T-cell (primary cell): ENCODE measurements around the gene RNF214. TPM values are rescaled to one million over a fixed set of nuclear protein-coding genes. Genes with fewer than 3 reads are reported as not detected.
A peak's percentile ranks its signal among the peaks of the same experiment; 100 is the strongest.

Experiments
- ATAC-seq, 4 experiments: fragments of 200-7000 bp in 3 of 4; fragments of 150-1000 bp in 1 of 4; cut with Tn5 transposase; replicated peaks in 1 of 4; 1 replicate in 3 of 4; 2 replicates in 1 of 4; pipeline ENCODE4 v1.10.0; 2021; ENCODE audit warnings: moderate library complexity in 3 of 4, mild to moderate bottlenecking in 2 of 4, moderate number of reproducible peaks in 1 of 4
- CTCF ChIA-PET, 2 donors: fragments of 300-600 bp; sonication (Branson Sonifier 250); formaldehyde crosslinking; loops; one replicate each; lab custom pipeline; 2022; ENCODE audit warnings: antibody characterized with exemption in 2 of 2; lab: Charles Lee
- POLR2A ChIA-PET, 2 donors: fragments of 300-600 bp; sonication (Branson Sonifier 250); formaldehyde crosslinking; loops; one replicate each; lab custom pipeline; 2022; ENCODE audit warnings: antibody characterized with exemption in 2 of 2; lab: Charles Lee
- DNase-seq, 35 experiments: peaks; one replicate each; pipeline versions ENCODE4 v3.0.0 to v3.0.0-alpha.2; 2013 to 2023
- H3K27ac ChIP-seq: one replicate; pipeline ENCODE4 v1.5.1; 2013; ENCODE audit warnings: low read length
- H3K27me3 ChIP-seq, 2 experiments: replicated peaks in 1 of 2; 1 replicate in 1 of 2; 2 replicates in 1 of 2; pipeline versions ENCODE4 v1.6.1 to v1.7.0; 2013; ENCODE audit warnings: low read length in 1 of 2, mixed read lengths in 1 of 2; ENCODE audit not compliant: control insufficient read depth in 2 of 2, insufficient read depth in 2 of 2; ENCODE audit errors: extremely low read depth in 1 of 2
- H3K36me3 ChIP-seq, 2 donors: 1 replicate in 1 of 2; 2 replicates in 1 of 2; pipeline versions ENCODE4 v1.6.1 to v1.7.0; 2013; ENCODE audit warnings: low read length in 1 of 2; ENCODE audit not compliant: control insufficient read depth in 2 of 2, insufficient read depth in 1 of 2; ENCODE audit errors: extremely low read depth in 1 of 2
- H3K4me1 ChIP-seq, 2 experiments: 1 replicate in 1 of 2; 2 replicates in 1 of 2; pipeline versions ENCODE4 v1.6.1 to v1.7.0; 2013; ENCODE audit warnings: low read length in 2 of 2, mixed read lengths in 1 of 2; ENCODE audit not compliant: insufficient read depth in 2 of 2, control insufficient read depth in 1 of 2; ENCODE audit errors: extremely low read depth in 1 of 2
- H3K4me3 ChIP-seq, 2 donors: 1 replicate in 1 of 2; 2 replicates in 1 of 2; pipeline versions ENCODE4 v1.5.1 to v1.7.0; 2013; ENCODE audit warnings: mild to moderate bottlenecking in 2 of 2, low read length in 1 of 2, moderate library complexity in 1 of 2; ENCODE audit not compliant: control insufficient read depth in 1 of 2; ENCODE audit errors: extremely low read depth in 1 of 2
- H3K9me3 ChIP-seq: 2 replicates; pipeline ENCODE4 v1.7.0; 2013
- H3K27ac Mint-ChIP-seq, 2 donors: one replicate each; pipeline ENCODE4 v1.8.0; 2020 to 2021; ENCODE audit warnings: mild to moderate bottlenecking in 2 of 2, mixed read lengths in 2 of 2
- H3K27me3 Mint-ChIP-seq, 2 donors: one replicate each; pipeline ENCODE4 v1.8.0; 2021 to 2022; ENCODE audit warnings: mixed read lengths in 2 of 2
- H3K36me3 Mint-ChIP-seq: one replicate; pipeline ENCODE4 v1.8.0; 2021; ENCODE audit warnings: mixed read lengths
- H3K4me1 Mint-ChIP-seq, 3 donors: one replicate each; pipeline ENCODE4 v1.8.0; 2020 to 2022; ENCODE audit warnings: mixed read lengths in 3 of 3, mild to moderate bottlenecking in 1 of 3
- H3K4me3 Mint-ChIP-seq, 3 donors: one replicate each; pipeline ENCODE4 v1.8.0; 2020 to 2022; ENCODE audit warnings: mild to moderate bottlenecking in 3 of 3, mixed read lengths in 3 of 3, moderate library complexity in 3 of 3
- H3K9me3 Mint-ChIP-seq, 3 donors: one replicate each; pipeline ENCODE4 v1.8.0; 2020 to 2022; ENCODE audit warnings: mixed read lengths in 3 of 3
- WGBS: methylation state at CpG from one replicate; pipeline ENCODE4 v1.1.5; 2013; ENCODE audit warnings: missing lambda C conversion rate; ENCODE audit not compliant: insufficient coverage; 5-methylcytosine and 5-hydroxymethylcytosine counted together
- total RNA-seq, 35 experiments: library from RNA in 6 of 35; stranded (reverse) in 6 of 35; fragments of 120-200 nt in 1 of 35; gene quantifications; one replicate each; pipeline versions ENCODE4 v1.2.1 to v1.2.4 and lab custom pipeline; 2013 to 2026

The RNF214 gene
- total RNA-seq, 5 donors from 2014 or later (not counting 1 experiment from before 2014, with no cell fraction given), result 21.6 to 31.7 (median 30.5) TPM

DNA sequence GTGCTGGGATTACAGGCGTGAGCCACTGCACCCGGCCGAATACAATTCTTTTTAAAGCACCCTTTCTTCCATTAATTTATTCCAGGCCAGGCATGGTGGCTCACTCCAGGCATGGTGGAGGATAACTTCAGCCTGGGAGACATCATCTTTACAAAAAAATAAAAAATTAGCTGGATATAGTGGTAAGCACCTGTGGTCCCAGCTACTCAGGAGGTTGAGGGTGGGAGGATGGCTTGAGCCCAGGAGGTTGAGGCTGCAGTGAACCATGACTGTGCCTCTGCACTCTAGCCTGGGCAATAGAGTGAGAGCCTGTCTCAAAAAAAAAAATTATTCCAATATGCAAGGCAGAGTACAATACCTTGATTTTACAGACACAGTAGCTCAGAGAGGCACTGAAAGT lies 21.9 kb upstream of the RNF214 start:
- Mint-ChIP-seq H3K27ac (peak overlapping the region in 1 of 2 donors; percentile 52), H3K4me1 (peaks cover 3 to 19% (median 5%) of the 10 kb centered on the region in 3 donors), H3K36me3 (peaks cover 33% of the 10 kb centered on the region), H3K9me3 (no peaks in the 10 kb centered on the region), H3K27me3 (no peaks in the 10 kb centered on the region), H3K4me3 (no peak overlapping the region)
- Histone ChIP-seq H3K9me3 (no peaks in the 10 kb centered on the region), H3K4me1 (no peaks in the 10 kb centered on the region), H3K27ac (no peak overlapping the region), H3K27me3 (no peaks in the 10 kb centered on the region), H3K36me3 (peaks cover 7 to 47% of the 10 kb centered on the region in 2 donors), H3K4me3 (no peak overlapping the region)
- DNase-seq (no peak), ATAC-seq (no peak)
- no CpG with 5 or more reads among the region's 3 CpGs for WGBS
- POLR2A ChIA-PET, result no interaction called here
- CTCF ChIA-PET, result interaction anchor here in 1 of 2 donors (2.7 kb wide), 1 partner anchor 32 kb away, joined by 5 read pairs; the partner anchor contains the start of gene SIDT2

DNA sequence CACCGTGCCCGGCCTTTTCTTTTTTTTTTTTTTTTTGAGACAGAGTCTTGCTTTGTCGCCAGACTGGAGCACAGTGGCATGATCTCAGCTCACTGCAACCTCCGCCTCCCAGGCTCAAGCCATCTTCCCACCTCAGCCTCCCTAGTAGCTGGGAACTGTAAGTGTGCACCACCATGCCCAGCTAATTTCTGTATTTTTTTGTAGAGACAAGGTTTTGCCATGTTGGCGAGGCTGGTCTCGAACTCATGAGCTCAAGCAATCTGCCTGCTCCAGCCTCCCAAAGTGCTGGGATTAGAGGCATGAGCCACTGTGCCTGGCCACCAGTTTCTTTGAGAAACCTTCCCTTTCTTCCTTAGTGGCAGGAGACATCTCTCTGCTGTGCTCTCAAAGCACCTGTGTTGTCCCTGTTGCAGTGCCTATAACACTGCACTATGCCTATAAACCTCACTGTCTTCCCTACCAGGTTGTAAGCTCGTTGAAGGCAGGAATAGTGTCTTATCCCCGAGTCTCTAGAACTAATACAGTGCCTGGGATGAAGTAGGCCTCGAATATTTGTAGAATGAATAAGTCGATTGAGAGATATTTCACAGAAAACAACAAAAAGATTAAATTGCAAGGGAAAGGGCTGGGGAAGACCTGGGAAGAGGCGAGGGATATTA lies 19.6 kb upstream of the RNF214 start:
- no peak overlapping the region for H3K4me3 ChIP-seq
- Mint-ChIP-seq H3K36me3 (peaks cover 43% of the 10 kb centered on the region), H3K27ac (peak overlapping the region in 1 of 2 donors; percentile 34), H3K9me3 (no peaks in the 10 kb centered on the region), H3K4me1 (peaks cover 3 to 18% (median 5%) of the 10 kb centered on the region in 3 donors), H3K4me3 (no peak overlapping the region), H3K27me3 (no peaks in the 10 kb centered on the region)
- H3K4me1 ChIP-seq, result no peaks in the 10 kb centered on the region
- no peaks in the 10 kb centered on the region for H3K27me3 ChIP-seq
- ChIA-PET POLR2A (no interaction called here), CTCF (no interaction called here)
- peaks cover 14 to 64% of the 10 kb centered on the region in 2 donors for H3K36me3 ChIP-seq
- H3K9me3 ChIP-seq, result no peaks in the 10 kb centered on the region
- 99% methylated on average over 5 of the region's 11 CpGs for WGBS
- DNase-seq (no peak), ATAC-seq (no peak)
- H3K27ac ChIP-seq, result no peak overlapping the region

DNA sequence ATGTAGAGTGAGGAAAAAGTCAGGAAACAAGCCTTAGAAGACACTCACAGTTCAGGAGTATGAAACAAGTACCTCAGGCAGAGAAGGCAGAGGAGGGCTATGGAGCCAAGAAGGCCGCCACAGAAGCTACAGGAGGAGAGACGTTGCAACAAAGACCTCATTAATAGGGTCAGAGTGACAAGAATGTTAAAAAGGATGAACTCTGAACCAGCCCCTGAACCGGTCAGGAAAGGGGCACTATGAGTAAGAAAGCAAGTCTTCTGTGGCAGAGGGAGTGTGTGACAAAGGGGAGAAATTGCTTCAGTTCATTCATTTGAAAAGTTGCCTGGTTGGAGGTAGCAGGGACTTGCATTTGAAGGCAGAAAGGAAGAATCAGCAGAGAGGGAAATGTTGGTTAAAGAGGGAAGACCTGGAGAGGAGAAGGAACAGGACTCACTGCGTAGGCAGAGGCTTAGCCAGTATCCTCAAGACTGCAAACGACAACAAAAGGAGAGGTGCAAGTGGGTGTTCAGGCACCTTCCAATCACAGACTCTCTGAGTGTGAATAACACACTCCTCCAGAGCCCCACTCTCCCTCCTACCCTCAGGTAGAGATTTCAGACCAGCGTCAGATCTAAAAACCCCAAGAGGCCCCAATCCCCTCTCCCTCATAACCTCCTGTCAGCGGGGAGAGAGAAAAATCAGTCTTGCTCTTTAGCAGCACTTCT lies 17.9 kb upstream of the RNF214 start:
- ChIA-PET POLR2A (interaction anchor here in 1 of 2 donors (0.6 kb wide), 1 partner anchor 1365 kb away, joined by 4 read pairs; no protein-coding TSS in a partner anchor), CTCF (interaction anchor here in 1 of 2 donors (0.5 kb wide), 1 partner anchor 54 kb away, joined by 3 read pairs; no protein-coding TSS in a partner anchor)
- Histone ChIP-seq H3K36me3 (peaks cover 22 to 76% of the 10 kb centered on the region in 2 donors), H3K4me3 (no peak overlapping the region), H3K4me1 (no peaks in the 10 kb centered on the region), H3K9me3 (no peaks in the 10 kb centered on the region), H3K27ac (no peak overlapping the region), H3K27me3 (no peaks in the 10 kb centered on the region)
- Mint-ChIP-seq H3K4me1 (peaks cover 3 to 18% (median 5%) of the 10 kb centered on the region in 3 donors), H3K9me3 (no peaks in the 10 kb centered on the region), H3K4me3 (no peak overlapping the region), H3K27me3 (no peaks in the 10 kb centered on the region), H3K27ac (peak overlapping the region in 1 of 2 donors; percentile 36), H3K36me3 (peaks cover 58% of the 10 kb centered on the region)
- 89% methylated on average over 3 of the region's 7 CpGs for whole genome bisulfite sequencing
- DNase-seq (no peak), ATAC-seq (no peak)

DNA sequence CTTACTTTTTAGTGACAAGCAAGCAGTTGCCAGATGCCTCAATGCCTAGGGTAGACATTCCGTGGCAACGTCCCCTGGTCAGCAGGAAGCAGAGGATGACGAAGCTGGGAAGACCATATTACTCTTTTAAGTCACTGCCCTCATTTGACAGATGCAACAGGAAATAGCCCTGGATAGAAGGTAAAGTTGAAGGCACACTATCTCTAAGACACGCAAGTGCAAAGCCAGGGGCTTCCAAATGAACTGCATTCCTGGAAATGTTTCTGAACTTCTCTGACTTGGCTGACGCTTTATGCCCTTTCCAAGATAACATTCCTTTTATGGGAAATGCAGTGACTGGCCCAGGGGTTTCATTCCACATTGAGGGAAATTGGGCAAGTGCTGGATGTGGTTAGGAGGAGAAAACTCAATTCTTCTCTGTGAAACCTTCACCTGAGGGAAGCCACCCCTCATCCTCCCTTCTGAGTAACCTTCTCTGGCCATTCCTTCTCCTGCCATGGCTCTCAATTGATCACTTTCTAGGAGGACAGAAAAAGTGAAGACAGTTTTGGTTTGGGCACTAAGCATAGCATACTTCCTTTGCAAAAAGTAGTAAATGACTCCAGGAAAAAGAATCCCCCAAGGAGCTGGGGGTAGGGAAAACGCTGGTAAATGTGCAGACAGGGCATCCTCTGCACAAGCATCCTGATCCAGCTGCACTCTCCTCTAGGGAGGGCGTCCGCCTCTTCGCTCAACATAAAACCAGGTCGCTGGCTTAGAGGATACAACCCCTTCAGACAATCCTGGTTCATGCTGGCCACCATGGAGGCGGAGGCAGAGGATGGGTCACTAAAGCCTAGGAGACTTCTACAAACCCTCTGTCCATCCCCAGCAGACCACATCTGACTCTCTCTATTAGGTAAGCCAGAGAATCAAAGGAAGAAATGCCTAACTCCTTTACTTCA lies 15.1 kb upstream of the RNF214 start:
- Histone ChIP-seq H3K27ac (no peak overlapping the region), H3K9me3 (no peaks in the 10 kb centered on the region), H3K36me3 (peaks cover 29 to 88% of the 10 kb centered on the region in 2 donors), H3K4me3 (no peak overlapping the region), H3K4me1 (no peaks in the 10 kb centered on the region), H3K27me3 (no peaks in the 10 kb centered on the region)
- no peaks in the 10 kb centered on the region for H3K27me3 Mint-ChIP-seq
- POLR2A ChIA-PET, result interaction anchor here in 1 of 2 donors (0.6 kb wide), 1 partner anchor 485 kb away, joined by 4 read pairs; no protein-coding TSS in a partner anchor
- H3K27ac Mint-ChIP-seq, result peak overlapping the region in 1 of 2 donors; percentile 66
- peaks cover 57% of the 10 kb centered on the region for H3K36me3 Mint-ChIP-seq
- CTCF ChIA-PET, result interaction anchor here in 1 of 2 donors (1.2 kb wide), 1 partner anchor 10 kb away, joined by 3 read pairs; no protein-coding TSS in a partner anchor
- no peak overlapping the region for H3K4me3 Mint-ChIP-seq
- WGBS, result 100% methylated on average over 5 of the region's 11 CpGs
- H3K9me3 Mint-ChIP-seq, result no peaks in the 10 kb centered on the region
- ATAC-seq (no peak), DNase-seq (no peak)
- H3K4me1 Mint-ChIP-seq, result peaks cover 5 to 18% (median 8%) of the 10 kb centered on the region in 3 donors

DNA sequence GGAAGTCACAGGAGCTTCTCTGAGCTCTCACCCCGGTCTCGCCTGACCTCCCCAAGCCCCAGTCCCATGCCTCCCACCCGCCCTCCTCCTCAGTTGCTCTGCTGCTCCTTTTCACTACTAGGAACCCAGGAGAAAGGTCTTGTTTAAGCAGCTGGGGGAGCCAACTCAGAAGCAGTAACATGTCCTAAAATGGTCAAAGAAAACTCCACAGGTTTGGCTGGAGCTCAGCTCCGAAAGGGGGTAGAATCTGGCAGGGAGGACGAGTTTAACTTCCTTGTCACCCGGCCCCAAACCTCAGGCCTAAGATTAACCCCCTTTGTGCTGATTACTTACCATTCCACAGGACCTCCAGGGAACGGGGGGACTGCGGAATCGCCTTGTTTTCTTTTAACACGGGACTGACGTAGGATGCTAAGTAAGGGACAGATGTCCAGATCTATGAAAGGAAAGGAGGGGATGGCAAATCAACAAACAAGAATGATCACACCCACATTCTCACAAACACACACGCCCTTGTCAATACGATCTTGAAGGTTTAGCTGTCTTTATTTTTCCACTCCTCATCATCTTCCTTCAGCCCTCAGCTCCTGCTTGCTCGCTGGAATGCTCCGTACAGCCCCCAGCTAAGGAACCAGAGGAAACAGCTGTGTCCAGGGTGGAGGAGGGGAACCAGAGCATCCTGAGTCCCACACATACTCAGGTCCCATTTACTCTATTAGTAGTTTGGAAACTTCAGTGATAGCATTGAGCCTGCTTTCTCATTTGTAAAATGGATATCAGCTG lies 14.1 kb upstream of the RNF214 start:
- WGBS, result 100% methylated on average over 3 of the region's 15 CpGs
- Mint-ChIP-seq H3K4me3 (no peak overlapping the region), H3K36me3 (peaks cover 59% of the 10 kb centered on the region), H3K4me1 (peaks cover 5 to 14% (median 5%) of the 10 kb centered on the region in 3 donors), H3K9me3 (no peaks in the 10 kb centered on the region), H3K27me3 (no peaks in the 10 kb centered on the region), H3K27ac (peak overlapping the region in 1 of 2 donors; percentile 64)
- H3K9me3 ChIP-seq, result no peaks in the 10 kb centered on the region
- no peak overlapping the region for H3K4me3 ChIP-seq
- no peak overlapping the region for H3K27ac ChIP-seq
- DNase-seq (no peak), ATAC-seq (no peak)
- POLR2A ChIA-PET, result interaction anchor here in 1 of 2 donors (0.6 to 0.7 kb wide), 3 partner anchors 49 to 486 kb away, joined by 3 to 4 read pairs (median 3); no protein-coding TSS in a partner anchor
- H3K27me3 ChIP-seq, result no peaks in the 10 kb centered on the region
- H3K4me1 ChIP-seq, result no peaks in the 10 kb centered on the region
- CTCF ChIA-PET, result interaction anchor here (0.6 to 1.2 kb wide), 2 partner anchors 9 to 70 kb away, joined by 3 to 5 read pairs; no protein-coding TSS in a partner anchor
- H3K36me3 ChIP-seq, result peaks cover 30 to 89% of the 10 kb centered on the region in 2 donors
